Measurements from ENCODE around the gene CAMK1D. TPM values are rescaled to one million over a fixed set of nuclear protein-coding genes. Genes with fewer than 3 reads are reported as not detected.

The CAMK1D gene
- total and polyA plus RNA-seq, 4 experiments from 2014 or later, result 5.2 to 22.2 (median 19.4) TPM

- Mint-ChIP-seq H3K27me3 (no peaks in the 10 kb centered on the region), H3K4me1 (peaks cover 31 to 47% (median 39%) of the 10 kb centered on the region in 4 donors), H3K9me3 (peaks cover 0 to 6% (median 0%) of the 10 kb centered on the region in 8 donors), H3K36me3 (peaks cover 5 to 8% of the 10 kb centered on the region in 2 donors), H3K27ac (peak overlapping the region in 2 of 7 donors; percentile 16 to 41), H3K4me3 (no peak overlapping the region)
- intact Hi-C loops (cut with micrococcal nuclease), result no loop called here
- ChIA-PET CTCF (ENCODE audit: partially characterized antibody) (no interaction called here), POLR2A (ENCODE audit: partially characterized antibody) (no interaction called here)
- no peaks in the 10 kb centered on the region for H3K27me3 ChIP-seq (ENCODE audit: insufficient read depth, low read length)
- DNase-seq, result no peak
- no peak overlapping the region for H3K27ac ChIP-seq (ENCODE audit: low read depth, low read length)
- H3K4me1 ChIP-seq (ENCODE audit: insufficient read depth, low read length), result peaks cover 8% of the 10 kb centered on the region
- H3K4me3 ChIP-seq (ENCODE audit: low read length in 2 of 2), result no peak overlapping the region
- no peaks in the 10 kb centered on the region for H3K9me3 ChIP-seq (ENCODE audit: control insufficient read depth in 1 of 2, low read length in 2 of 2)
- H3K36me3 ChIP-seq (ENCODE audit: insufficient read depth, low read length), result no peaks in the 10 kb centered on the region
These were observed 65.1 kb downstream of the CAMK1D start for GRCh38 chr10:12414278-12414989.

GRCh38 chr10:12416344-12417050 is 67.2 kb downstream of the CAMK1D start:
- no peaks in the 10 kb centered on the region for H3K27me3 ChIP-seq (ENCODE audit: insufficient read depth, low read length)
- peaks cover 0 to 6% (median 0%) of the 10 kb centered on the region in 8 donors for H3K9me3 Mint-ChIP-seq
- peaks cover 31 to 49% (median 35%) of the 10 kb centered on the region in 4 donors for H3K4me1 Mint-ChIP-seq
- H3K4me3 ChIP-seq (ENCODE audit: low read length in 2 of 2), result no peak overlapping the region
- intact Hi-C loops (cut with micrococcal nuclease), result no loop called here
- H3K9me3 ChIP-seq (ENCODE audit: control insufficient read depth in 1 of 2, low read length in 2 of 2), result no peaks in the 10 kb centered on the region
- H3K27ac Mint-ChIP-seq, result peak overlapping the region in 1 of 7 donors; percentile 1
- no peak overlapping the region for H3K27ac ChIP-seq (ENCODE audit: low read depth, low read length)
- no peak for DNase-seq
- no peaks in the 10 kb centered on the region for H3K36me3 ChIP-seq (ENCODE audit: insufficient read depth, low read length)
- H3K36me3 Mint-ChIP-seq, result peaks cover 0 to 5% of the 10 kb centered on the region in 2 donors
- H3K4me1 ChIP-seq (ENCODE audit: insufficient read depth, low read length), result peaks cover 13% of the 10 kb centered on the region
- H3K4me3 Mint-ChIP-seq, result no peak overlapping the region
- ChIA-PET POLR2A (ENCODE audit: partially characterized antibody) (no interaction called here), CTCF (ENCODE audit: partially characterized antibody) (no interaction called here)
- no peaks in the 10 kb centered on the region for H3K27me3 Mint-ChIP-seq

- Histone ChIP-seq H3K27ac (ENCODE audit: low read depth, low read length) (no peak overlapping the region), H3K36me3 (ENCODE audit: insufficient read depth, low read length) (no peaks in the 10 kb centered on the region), H3K27me3 (ENCODE audit: insufficient read depth, low read length) (no peaks in the 10 kb centered on the region), H3K4me1 (ENCODE audit: insufficient read depth, low read length) (peaks cover 13% of the 10 kb centered on the region), H3K9me3 (ENCODE audit: control insufficient read depth in 1 of 2, low read length in 2 of 2) (no peaks in the 10 kb centered on the region), H3K4me3 (ENCODE audit: low read length in 2 of 2) (no peak overlapping the region)
- Mint-ChIP-seq H3K36me3 (peaks cover 0 to 5% of the 10 kb centered on the region in 2 donors), H3K9me3 (peaks cover 0 to 6% (median 0%) of the 10 kb centered on the region in 8 donors), H3K27me3 (no peaks in the 10 kb centered on the region), H3K27ac (peak overlapping the region in 5 of 7 donors; percentile 1 to 86 (median 62)), H3K4me3 (no peak overlapping the region), H3K4me1 (peaks cover 29 to 49% (median 39%) of the 10 kb centered on the region in 4 donors)
- ChIA-PET POLR2A (ENCODE audit: partially characterized antibody) (no interaction called here), CTCF (ENCODE audit: partially characterized antibody) (no interaction called here)
- intact Hi-C loops (cut with micrococcal nuclease), result no loop called here
- DNase-seq, result no peak
These were observed 68.0 kb downstream of the CAMK1D start for GRCh38 chr10:12417331-12417730.

GRCh38 chr10:12418000-12418399 is 68.7 kb downstream of the CAMK1D start:
- ChIA-PET CTCF (ENCODE audit: partially characterized antibody) (interaction anchor here (1.2 to 1.8 kb wide), 2 partner anchors 12 to 239 kb away, joined by 3 to 5 read pairs; no protein-coding TSS in a partner anchor), POLR2A (ENCODE audit: partially characterized antibody) (interaction anchor here (1.5 kb wide), 1 partner anchor 31 kb away, joined by 4 read pairs; no protein-coding TSS in a partner anchor)
- H3K4me1 Mint-ChIP-seq, result peaks cover 30 to 44% (median 35%) of the 10 kb centered on the region in 4 donors

GRCh38 chr10:12418725-12419261 is 69.4 kb downstream of the CAMK1D start:
- Mint-ChIP-seq H3K9me3 (peaks cover 0 to 2% (median 0%) of the 10 kb centered on the region in 8 donors), H3K27ac (peak overlapping the region in 5 of 7 donors; percentile 57 to 79 (median 75)), H3K4me1 (peaks cover 26 to 38% (median 32%) of the 10 kb centered on the region in 4 donors), H3K4me3 (peak overlapping the region in 2 of 8 donors; percentile 31 to 32), H3K27me3 (no peaks in the 10 kb centered on the region), H3K36me3 (no peaks in the 10 kb centered on the region)
- H3K27me3 ChIP-seq (ENCODE audit: insufficient read depth, low read length), result no peaks in the 10 kb centered on the region
- no peaks in the 10 kb centered on the region for H3K9me3 ChIP-seq (ENCODE audit: control insufficient read depth in 1 of 2, low read length in 2 of 2)
- no peak for DNase-seq
- H3K27ac ChIP-seq (ENCODE audit: low read depth, low read length), result no peak overlapping the region
- POLR2A ChIA-PET (ENCODE audit: partially characterized antibody), result interaction anchor here (1.5 kb wide), 1 partner anchor 30 kb away, joined by 4 read pairs; no protein-coding TSS in a partner anchor
- no peaks in the 10 kb centered on the region for H3K36me3 ChIP-seq (ENCODE audit: insufficient read depth, low read length)
- CTCF ChIA-PET (ENCODE audit: partially characterized antibody), result interaction anchor here (1.2 to 1.8 kb wide), 2 partner anchors 13 to 238 kb away, joined by 3 to 5 read pairs; no protein-coding TSS in a partner anchor
- intact Hi-C loops (cut with micrococcal nuclease), result no loop called here
- H3K4me3 ChIP-seq (ENCODE audit: low read length in 2 of 2), result no peak overlapping the region
- H3K4me1 ChIP-seq (ENCODE audit: insufficient read depth, low read length), result peaks cover 13% of the 10 kb centered on the region

More at GRCh38 chr10:12418000-12418399, 68.7 kb downstream of the CAMK1D start:
- intact Hi-C loops (cut with micrococcal nuclease), result no loop called here
- no peak overlapping the region for H3K4me3 ChIP-seq (ENCODE audit: low read length in 2 of 2)
- H3K27ac Mint-ChIP-seq, result peak overlapping the region in 4 of 7 donors; percentile 47 to 73 (median 60)
- H3K36me3 Mint-ChIP-seq, result peaks cover 0 to 5% of the 10 kb centered on the region in 2 donors
- no peaks in the 10 kb centered on the region for H3K9me3 ChIP-seq (ENCODE audit: control insufficient read depth in 1 of 2, low read length in 2 of 2)
- H3K27ac ChIP-seq (ENCODE audit: low read depth, low read length), result no peak overlapping the region
- H3K4me3 Mint-ChIP-seq, result no peak overlapping the region
- no peaks in the 10 kb centered on the region for H3K27me3 Mint-ChIP-seq
- no peak for DNase-seq
- H3K9me3 Mint-ChIP-seq, result peaks cover 0 to 6% (median 0%) of the 10 kb centered on the region in 8 donors
- no peaks in the 10 kb centered on the region for H3K27me3 ChIP-seq (ENCODE audit: insufficient read depth, low read length)
- peaks cover 13% of the 10 kb centered on the region for H3K4me1 ChIP-seq (ENCODE audit: insufficient read depth, low read length)
- H3K36me3 ChIP-seq (ENCODE audit: insufficient read depth, low read length), result no peaks in the 10 kb centered on the region

GRCh38 chr10:12419262-12419847 is 70.0 kb downstream of the CAMK1D start:
- peaks cover 0 to 5% of the 10 kb centered on the region in 2 donors for H3K36me3 Mint-ChIP-seq
- peak overlapping the region; percentile 52 to 79 (median 66) for H3K27ac Mint-ChIP-seq
- H3K27me3 Mint-ChIP-seq, result no peaks in the 10 kb centered on the region
- Histone ChIP-seq H3K36me3 (ENCODE audit: insufficient read depth, low read length) (no peaks in the 10 kb centered on the region), H3K9me3 (ENCODE audit: control insufficient read depth in 1 of 2, low read length in 2 of 2) (no peaks in the 10 kb centered on the region), H3K27me3 (ENCODE audit: insufficient read depth, low read length) (no peaks in the 10 kb centered on the region), H3K27ac (ENCODE audit: low read depth, low read length) (no peak overlapping the region), H3K4me1 (ENCODE audit: insufficient read depth, low read length) (peaks cover 13% of the 10 kb centered on the region), H3K4me3 (ENCODE audit: low read length in 2 of 2) (no peak overlapping the region)
- H3K4me3 Mint-ChIP-seq, result peak overlapping the region in 4 of 8 donors; percentile 3 to 53 (median 33)
- ChIA-PET CTCF (ENCODE audit: partially characterized antibody) (interaction anchor here (1.8 kb wide), 1 partner anchor 237 kb away, joined by 5 read pairs; no protein-coding TSS in a partner anchor), POLR2A (ENCODE audit: partially characterized antibody) (interaction anchor here (0.6 to 1.5 kb wide), 3 partner anchors 30 to 70 kb away, joined by 3 to 4 read pairs (median 3); partner anchors contain the start of gene CAMK1D)
- DNase-seq, result peak; percentile 10 to 80 (median 23)
- peaks cover 25 to 40% (median 34%) of the 10 kb centered on the region in 4 donors for H3K4me1 Mint-ChIP-seq
- H3K9me3 Mint-ChIP-seq, result peaks cover 0 to under 1% (median 0%) of the 10 kb centered on the region in 8 donors
- intact Hi-C loops (cut with micrococcal nuclease), result no loop called here
